GM18907 (cell line): ENCODE data around the gene DPP10.

Source experiments
- ATAC-seq: cut with Tn5 transposase; IDR thresholded peaks from one replicate; pipeline ENCODE4 v1.9.1; 2021; ENCODE audit warnings: mild to moderate bottlenecking, moderate library complexity; ENCODE audit not compliant: unreplicated experiment

Gene DPP10

DNA sequence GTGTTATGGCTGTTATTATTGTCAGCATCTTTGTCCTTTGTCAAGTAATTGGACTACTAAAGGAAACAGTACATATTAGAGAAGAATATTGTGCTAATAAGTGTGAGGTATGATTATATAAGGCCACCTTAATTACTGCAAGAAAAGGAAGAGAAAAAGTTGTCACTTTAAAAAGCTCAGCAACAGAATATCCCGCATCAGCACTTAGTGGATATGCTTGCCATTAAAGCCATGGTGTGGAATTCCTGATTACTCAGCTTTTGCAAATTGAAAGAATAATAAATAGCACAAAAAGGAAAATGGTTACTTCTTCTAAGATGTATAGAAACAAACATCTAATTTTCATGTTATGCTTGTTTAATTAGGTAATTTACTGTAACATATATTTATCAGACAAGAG, 347.5 kb downstream of the DPP10 start:
- ATAC-seq = no peak

DNA sequence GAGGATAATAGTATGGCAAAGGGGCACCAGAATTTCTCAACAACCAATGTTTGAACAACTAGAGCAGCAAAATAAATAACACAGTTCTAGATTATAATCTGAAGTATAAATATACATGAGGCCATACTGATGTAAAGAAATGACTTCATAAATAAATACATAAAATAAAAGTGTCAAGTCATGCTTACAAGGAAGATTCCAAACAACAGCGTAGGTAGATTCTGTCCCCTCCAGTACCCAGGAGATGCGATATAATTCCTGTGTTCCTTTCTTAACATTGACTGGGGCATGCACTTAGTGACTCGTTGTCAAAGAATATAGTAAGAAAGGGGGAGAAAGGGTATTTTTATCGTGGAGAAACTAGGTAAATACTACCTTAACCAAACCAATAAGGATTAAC, 355.1 kb downstream of the DPP10 start:
- no peak for ATAC-seq

DNA sequence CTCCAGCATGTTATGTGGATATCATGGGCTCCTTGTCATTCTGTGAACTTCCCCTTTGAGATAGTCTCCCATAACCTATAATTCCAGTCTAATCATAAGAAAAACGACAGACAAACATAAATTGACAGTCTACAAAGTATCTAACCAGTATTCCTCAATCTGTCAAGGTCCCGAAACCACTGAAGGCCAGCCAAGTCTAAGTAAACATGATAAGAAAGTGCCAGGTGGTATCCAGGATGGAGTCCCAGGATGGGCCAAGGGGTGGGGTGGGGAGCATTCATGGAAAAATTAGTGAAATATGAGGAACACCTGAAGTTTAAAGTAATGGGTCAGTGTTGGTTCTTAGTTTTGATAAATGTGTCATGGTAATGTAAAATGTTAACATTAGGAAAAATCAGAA, 355.5 kb downstream of the DPP10 start:
- ATAC-seq = no peak

DNA sequence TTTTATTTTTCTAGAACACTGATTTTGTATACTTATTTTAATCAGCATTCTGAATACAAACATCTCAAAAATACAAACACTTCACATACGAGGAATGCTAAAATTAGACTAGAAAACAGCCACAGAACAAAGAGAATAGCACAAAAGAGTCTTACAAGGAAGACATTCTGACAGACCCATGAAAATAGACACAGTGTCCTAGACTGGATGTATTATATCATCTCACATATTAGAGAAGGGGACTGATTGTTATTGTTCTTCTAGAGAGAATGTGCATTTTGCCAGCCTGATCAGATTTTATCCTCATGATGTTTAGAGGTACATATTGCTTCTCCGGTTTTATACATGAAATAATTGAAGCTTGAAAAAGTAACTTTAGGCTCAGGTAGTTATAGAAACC, 357.9 kb downstream of the DPP10 start:
- no peak for ATAC-seq

DNA sequence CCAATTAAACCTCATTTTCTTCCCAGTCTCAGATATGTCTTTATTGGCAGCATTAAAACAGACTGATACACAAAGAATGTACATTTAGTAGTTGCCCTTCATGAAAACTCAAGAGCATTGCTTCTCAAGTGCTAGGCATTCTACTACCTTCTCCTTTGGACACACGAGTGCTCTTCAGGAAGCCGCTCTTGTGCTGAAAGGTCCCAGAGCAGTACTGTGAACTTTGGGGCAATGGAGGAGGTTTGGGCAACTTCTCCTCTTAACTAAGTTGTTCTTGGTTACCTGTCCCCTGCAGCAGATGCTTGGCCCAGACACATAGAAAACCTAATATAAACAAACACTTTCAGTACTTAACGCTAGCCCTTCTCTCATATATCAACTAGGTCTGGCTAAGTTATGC, 362.8 kb downstream of the DPP10 start:
- no peak for ATAC-seq

DNA sequence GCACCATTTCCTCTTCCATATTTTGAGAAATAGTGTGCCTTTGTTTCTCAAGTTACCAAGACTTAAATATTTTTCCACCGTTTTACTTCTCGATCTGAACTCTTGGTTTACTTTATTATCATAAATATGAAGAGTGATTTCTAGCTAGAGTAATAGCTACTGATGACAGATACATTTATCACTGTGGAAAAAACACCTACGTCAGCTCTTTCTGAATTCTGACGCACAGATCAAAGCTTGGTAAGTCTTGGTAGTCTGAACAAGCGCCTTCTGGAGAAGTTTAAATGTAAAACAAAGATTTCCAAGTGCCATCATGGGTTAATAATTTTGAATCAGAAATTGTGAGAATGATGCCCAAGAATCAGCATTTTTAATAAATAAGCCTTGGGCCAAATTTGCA, 367.7 kb downstream of the DPP10 start:
- no peak for ATAC-seq

DNA sequence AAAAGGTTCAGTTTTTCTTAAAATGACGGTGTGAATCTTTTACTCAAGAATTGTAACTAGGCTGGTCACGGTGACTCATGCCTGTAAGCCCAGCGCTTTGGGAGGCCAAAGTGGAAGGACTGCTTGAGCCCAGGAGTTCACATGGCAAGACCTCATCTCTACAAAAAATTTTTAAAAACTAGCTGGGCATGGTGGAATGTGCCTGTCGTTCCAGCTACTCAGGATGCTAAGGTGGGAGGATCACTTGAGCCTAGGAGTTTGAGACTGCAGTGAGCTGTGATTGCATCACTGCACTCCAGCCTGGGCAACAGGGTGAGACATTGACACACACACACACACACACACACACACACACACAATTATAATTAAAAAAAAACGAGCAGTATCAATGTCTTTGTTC, 369.8 kb downstream of the DPP10 start:
- no peak for ATAC-seq

DNA sequence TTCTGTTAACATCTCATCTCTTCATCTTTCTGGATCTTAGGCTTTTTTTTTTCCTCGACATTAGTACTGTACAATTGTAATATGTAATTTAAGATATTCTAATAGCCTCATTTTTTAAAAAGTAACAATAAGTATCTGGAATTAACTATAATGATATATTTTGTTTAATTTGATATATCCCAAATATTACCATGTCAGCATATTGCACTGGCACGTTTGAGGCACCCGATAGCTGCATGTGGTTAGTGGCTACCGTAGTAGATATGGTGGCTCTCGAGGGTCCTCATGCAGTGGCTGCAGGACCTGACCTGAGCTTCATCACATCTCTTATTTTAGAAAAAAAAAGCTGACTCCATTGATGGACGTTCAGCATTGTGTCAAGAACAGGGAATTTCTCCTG, 371.9 kb downstream of the DPP10 start:
- no peak for ATAC-seq

DNA sequence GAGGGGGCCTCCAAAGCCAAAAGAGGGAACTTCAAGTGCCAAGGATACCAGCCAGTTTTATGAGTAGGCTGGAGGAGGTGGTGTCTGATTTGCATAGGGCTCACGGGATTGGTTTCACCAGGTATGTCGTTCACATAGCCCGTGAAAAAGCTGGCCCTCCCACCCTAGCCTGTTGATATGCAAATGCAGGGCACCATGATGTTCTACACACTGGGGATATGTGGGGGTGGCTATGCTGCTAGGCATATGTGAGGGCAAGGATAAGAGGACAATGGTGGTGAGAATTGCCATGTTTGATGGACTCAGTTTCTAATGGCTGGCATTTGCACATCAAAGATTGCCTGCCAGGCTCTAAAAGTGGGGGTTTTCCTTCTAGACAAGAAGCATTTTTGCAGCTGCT, 378.6 kb downstream of the DPP10 start:
- ATAC-seq = no peak

DNA sequence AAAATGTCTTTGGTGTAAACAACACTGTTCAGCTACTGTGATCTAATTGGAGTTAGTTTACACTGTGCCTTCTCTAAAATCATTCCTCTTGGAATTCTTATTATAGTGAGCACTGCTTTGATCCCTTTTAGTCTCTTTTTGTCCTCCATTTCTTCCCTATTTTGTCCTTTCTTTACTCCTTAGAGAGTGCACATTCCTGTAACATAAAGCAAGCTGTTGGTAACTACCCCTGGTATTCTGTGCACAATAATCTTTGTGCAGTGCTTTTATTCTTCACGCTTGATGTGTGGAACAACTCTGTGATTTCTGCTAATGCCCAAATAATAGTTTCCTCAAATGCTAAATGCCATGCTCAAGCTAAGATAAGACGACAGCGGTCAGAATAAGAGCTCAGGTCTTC, 401.5 kb downstream of the DPP10 start:
- ATAC-seq = no peak

DNA sequence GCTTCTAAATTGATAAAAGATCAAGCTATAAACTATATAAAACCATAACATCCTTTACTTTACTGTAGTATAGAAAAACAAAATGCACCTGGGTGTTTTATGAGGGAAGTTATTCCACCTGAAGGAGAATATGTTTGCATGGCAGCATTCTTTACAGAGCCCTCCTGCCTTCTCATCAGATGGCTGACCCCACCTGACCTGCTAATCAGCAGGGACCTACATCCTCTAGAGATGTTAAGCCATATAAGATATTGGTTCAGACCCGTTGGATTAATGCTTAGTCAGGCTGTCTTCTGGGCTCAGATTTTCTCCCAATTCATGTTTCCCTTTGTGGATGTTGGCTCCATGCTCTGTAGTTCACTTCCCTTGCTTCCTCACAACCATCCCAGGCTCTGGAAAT, 414.8 kb downstream of the DPP10 start:
- ATAC-seq = no peak

DNA sequence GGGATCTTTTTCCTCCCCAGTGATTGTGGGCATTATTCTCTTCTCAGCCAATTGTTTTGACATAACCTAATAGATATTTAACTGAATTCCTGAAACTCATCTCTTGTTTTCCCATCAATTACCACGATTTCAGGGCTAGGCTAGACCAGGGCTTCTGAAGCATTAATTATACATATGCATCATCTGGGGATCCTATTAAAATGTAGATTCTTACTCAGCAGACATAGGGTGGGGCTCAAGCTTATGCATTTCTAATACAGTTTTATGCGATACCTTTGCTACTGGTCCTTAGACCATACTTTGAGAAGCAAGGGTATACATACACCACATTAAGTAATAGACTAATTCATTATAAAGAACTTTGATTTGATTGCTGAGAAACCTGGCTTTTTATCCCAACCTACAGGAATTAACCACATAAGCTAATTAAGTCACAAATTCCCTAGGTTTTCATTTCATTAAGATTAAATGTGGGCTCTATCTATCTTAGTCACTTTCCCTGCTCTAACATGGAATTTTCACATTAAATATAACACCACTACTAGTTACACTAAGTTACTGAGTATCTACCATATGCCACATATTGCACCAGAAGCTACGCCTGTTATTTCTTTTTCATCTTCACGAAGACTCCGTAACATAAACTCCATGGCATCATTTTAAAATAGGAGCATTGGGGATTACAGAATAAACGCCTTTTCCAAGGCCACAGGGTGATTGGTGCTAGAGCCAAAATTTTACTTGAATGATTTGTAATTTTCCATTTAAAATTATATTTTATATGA, 417.5 kb downstream of the DPP10 start:
- ATAC-seq = no peak

DNA sequence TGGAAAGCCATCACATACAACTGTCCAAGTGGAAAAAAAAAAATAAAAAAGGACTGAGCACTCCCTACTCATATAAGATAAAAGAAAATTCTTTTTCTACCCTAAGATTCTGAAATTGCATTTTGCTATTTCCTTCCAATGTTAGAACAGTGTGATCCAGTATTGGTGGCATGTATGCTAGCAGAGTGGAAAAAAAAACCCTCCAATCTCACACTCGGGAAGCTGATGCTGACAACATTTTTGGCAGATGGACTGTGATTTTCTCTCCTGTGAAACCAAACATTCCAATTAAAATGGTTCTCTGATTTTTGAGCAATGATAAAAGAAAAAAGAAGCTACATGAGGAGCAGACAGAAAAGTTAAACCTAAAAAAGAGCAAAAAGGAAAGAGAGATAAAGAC, 419.8 kb downstream of the DPP10 start:
- ATAC-seq = no peak

DNA sequence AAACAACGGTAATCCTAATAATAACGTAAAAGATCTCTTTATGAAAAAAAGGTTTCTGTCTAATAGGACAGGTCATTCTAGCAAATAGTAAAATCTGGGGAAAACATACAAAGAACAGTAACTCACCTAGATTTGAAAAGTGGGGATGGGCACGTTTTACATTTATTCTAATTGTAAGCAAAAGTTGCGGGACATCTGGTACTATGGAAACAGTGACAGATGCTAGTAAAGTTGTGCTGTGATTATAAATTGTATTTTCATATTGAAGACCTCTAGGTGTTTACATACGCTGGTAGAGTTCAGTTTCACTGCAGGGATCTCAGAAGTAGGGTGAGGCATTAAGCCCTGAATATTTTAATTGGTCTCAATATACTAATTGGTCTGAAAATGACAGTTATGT, 422.5 kb downstream of the DPP10 start:
- no peak for ATAC-seq

DNA sequence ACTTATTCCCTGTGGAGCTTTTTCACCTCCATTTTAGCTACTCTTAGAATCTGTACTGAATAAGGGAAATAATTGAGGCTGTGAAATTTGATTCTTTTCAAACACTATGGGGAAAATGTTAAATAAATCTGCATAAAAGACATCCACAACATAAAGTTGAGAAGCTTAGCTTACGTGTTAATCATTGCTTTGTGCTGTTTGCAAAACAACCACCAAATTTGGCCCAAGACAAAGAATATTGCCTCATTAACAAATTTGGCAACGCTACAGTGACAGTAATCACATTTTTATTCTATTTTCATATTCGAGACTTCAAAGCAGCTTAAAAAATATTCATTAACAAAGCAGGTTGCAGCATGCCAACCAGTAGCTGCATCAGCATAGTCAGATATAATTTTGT, 437.6 kb downstream of the DPP10 start:
- ATAC-seq = no peak

DNA sequence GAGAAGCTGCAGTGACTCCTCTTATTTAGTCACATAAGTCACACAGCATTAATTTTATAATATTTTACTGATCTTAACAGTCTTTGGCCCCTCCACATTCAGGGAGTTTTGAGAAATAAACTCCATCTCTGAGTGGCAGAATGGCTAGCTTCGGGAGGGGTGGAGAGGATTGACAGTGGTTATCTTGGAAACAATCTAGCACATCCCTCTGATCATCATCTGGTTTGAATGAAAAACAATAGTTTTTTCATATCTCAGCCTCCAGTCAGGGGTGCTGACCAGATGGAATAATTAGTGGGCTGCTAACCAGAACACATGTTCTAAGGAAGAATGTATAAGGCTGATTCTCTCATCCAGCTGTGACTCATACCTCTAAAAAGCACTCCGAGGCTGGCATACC, 477.5 kb downstream of the DPP10 start:
- no peak for ATAC-seq

DNA sequence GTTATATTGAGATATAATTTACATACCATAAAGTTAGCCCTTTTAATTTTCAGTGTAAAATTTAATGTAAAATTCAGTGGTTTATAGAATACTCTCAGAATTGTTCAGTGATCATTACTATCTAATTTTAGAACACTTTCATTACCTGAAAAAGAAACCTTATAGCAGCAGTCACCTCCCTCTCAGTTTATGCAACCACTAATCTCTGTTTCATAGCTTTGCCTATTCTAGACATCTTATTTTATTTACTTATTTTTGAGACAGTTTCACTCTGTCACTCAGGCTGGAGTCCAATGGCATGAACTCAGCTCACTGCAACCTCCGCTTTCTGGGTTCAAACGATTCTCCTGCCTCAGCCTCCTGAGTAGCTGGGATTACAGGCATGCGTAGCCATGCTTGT, 479.6 kb downstream of the DPP10 start:
- no peak for ATAC-seq

DNA sequence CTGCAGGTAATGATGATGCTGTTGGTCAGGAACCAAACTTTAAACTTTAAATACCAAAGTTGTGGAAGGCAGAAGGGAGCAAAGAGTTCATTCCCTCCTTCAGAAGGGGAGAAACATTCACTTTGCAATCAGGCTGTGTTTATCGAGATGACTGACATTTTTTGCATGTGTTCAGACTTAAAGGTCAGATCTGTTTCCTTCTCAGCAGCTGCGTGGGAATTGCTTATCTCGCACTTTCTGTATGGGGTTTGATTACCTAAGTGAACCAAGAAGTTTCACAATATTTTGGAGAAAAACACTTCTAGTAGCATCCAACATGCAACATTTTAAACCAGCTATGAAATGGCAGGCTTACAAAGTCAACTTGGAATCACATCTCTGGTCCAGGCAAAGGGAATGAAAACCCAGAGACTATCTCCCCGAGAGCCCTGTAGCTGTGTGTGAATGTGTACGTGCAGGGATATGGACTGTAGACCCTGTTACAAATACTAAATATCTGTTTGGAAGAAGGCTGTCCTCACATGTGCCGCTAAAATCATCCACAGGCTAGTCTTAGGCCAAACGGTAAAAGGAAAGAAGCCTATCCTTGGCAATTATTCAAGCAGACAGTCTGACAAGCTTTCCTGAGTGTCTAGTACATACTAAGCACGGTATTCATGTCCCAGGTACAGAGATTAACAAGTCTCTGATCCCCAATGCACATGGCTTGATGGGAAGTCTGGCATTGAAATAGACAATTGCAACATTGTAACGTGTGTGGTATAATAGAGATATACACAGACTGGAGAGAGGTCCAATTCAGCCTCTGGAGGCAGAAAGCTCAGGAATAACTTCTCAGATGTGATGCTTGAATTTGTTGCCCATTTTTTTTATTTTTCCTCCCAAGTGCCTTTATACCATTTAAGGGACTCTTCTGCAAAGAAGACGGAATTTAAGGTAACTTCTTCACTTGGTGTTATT, 483.1 kb downstream of the DPP10 start:
- no peak for ATAC-seq

DNA sequence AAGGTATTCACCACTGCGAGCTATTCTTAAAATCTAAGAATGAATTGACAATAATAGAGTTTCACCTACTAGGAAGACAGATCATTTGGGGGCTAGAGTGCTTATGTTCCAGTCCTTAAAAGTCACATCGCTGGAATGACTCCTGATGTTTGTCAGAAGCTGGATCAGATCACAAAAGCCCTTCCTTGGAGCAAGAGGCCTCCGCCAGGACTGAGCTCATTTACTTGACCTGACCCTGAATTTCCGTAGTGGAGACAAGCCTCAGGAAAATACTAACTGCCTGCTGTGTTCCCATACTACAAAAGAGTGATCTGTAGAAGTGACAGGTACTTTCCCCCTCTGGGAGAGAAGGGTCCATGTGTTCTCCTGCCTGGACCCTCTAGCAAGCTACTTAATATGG, 483.9 kb downstream of the DPP10 start:
- no peak for ATAC-seq

DNA sequence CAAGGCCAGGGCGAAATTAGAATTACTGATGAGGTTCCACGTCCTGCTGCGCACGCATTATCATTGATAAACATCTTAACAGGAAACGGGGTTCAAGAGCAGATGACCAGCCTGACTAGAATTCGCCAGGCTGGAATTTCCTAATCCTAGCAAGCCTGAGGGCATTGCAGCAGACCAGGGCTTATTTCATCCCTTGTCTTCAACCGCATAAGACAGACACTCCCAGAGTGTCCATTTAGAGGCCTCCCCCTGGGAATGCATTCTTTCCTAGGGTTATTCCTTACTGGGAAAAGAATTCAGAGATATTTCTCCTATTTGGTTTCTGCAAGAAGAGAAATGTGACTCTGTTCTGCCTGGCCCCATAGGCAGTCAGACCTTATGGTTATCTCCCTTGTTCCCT, 486.8 kb downstream of the DPP10 start:
- no peak for ATAC-seq

DNA sequence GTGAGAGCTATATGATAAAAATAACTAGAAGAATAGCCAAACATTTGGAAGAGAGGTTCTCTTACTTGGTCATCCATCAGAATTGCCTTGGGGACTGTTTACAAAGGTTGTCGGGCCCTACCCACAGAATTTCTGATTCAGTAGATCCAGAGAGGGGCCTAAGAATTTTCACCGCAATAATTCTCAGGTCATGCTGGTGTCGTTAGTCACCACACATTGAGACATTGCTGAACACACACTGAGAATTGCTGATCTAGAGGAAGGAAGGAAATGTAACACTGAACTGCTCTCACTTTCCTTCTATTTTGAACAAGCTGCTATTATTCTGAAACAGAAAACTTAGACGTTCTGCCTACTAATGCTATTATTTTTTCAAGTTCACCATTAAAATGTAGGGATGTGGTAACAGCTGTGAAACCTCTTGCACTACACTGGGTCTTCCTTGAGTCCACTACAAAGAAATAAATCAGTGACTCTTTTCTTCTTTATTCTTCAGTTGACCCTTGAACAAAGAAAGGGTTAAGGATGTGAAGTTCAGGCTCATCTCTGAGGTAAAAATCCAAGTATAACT, 491.3 kb downstream of the DPP10 start:
- no peak for ATAC-seq

DNA sequence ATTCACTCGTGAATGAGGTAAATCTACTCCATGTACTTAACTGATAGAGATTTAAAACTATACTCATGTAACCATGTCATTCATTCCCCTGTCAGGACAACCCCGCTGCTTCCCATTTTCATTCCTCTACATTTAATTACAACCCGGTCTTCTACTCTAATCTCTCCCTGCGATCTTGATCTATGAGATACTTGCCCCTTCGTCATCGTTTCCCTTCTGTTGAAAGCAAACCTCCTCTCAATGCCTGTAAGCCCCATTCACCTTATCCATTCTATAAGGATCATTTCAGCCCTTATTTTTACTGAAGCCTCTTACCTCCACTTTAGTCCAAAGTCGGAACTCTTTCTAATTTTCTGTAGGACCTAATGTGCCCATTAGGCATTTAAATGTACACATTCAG, 492.6 kb downstream of the DPP10 start:
- ATAC-seq = no peak
